ENCODE measurements around the gene SPOCK1. TPM values are rescaled to one million over a fixed set of nuclear protein-coding genes. Genes with fewer than 3 reads are reported as not detected.

The SPOCK1 gene
- total and polyA plus RNA-seq, 9 of the 15 experiments (the other 6 are each of a cell fraction or from before 2014, with no cell fraction given) = 0.01 to 0.35 (median 0.04) TPM; not detected in 6

DNA sequence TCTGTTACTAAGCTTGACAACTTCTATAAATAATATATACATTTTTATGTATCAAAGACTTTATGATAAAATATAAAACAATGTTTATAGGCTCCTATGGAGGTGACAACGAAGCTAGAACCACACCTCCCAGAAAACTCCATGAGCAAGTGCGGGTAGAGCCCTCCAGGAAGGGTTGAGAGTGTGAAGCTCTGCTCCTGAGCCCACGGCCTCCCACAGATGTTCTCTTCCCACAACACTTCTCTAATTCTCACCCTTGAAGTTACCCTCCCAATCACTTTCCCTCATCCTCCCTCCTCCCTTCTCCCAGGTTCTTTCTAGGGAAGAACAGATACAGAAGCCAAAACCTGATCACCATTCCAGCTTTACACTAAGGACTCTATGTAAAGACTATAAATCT is 427.6 kb downstream of the SPOCK1 start:
- 0% methylated on average over 3 of the region's 3 CpGs for WGBS (ENCODE audit: insufficient coverage, low coverage, missing lambda C conversion rate)
- peaks cover 0 to 10% of the 10 kb centered on the region in 2 experiments; a peak in 1 of 5 replicates for H3K27me3 ChIP-seq (ENCODE audit: control insufficient read depth in 2 of 2, insufficient read depth in 2 of 2, low read length in 2 of 2)
- H4K20me1 ChIP-seq (replicated peaks; ENCODE audit: control insufficient read depth, insufficient read depth, low read length) = no peaks in the 10 kb centered on the region
- H3K9ac ChIP-seq (ENCODE audit: insufficient read depth in 1 of 2, low read depth in 2 of 2, low read length in 2 of 2) = no peak overlapping the region
- H3K4me3 ChIP-seq = no peak overlapping the region
- TF ChIP-seq, protein P1, sequence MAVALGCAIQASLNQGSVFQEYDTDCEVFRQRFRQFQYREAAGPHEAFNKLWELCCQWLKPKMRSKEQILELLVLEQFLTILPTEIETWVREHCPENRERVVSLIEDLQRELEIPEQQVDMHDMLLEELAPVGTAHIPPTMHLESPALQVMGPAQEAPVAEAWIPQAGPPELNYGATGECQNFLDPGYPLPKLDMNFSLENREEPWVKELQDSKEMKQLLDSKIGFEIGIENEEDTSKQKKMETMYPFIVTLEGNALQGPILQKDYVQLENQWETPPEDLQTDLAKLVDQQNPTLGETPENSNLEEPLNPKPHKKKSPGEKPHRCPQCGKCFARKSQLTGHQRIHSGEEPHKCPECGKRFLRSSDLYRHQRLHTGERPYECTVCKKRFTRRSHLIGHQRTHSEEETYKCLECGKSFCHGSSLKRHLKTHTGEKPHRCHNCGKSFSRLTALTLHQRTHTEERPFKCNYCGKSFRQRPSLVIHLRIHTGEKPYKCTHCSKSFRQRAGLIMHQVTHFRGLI (CRISPR knock-in tag; IDR thresholded peaks at IDR 0.05) = no peak
- H3K9me1 ChIP-seq (ENCODE audit: control insufficient read depth, insufficient read depth, low read length) = no peaks in the 10 kb centered on the region
- H2AFZ ChIP-seq (ENCODE audit: low read depth, low read length) = no peak overlapping the region
- no peak overlapping the region for H3K4me2 ChIP-seq (ENCODE audit: insufficient read depth, low read length)
- in situ Hi-C loops (cut with MboI) (no loop called here), intact Hi-C loops (cut with micrococcal nuclease) (no loop called here)
- no peaks in the 10 kb centered on the region for H3K36me3 ChIP-seq (ENCODE audit: control insufficient read depth, insufficient read depth, low read length)
- DNase-seq (ENCODE audit: extremely low read depth in 1 of 4, low spot score in 3 of 4) (no peak), FAIRE-seq (no peak), ATAC-seq (no peak)
- H3K4me1 ChIP-seq (replicated peaks in 1 of 2; ENCODE audit: control insufficient read depth in 2 of 2, insufficient read depth in 2 of 2, low read length in 2 of 2) = no peaks in the 10 kb centered on the region; a peak in 1 of 5 replicates
- no peaks in the 10 kb centered on the region for H3K79me2 ChIP-seq (ENCODE audit: control insufficient read depth, insufficient read depth, low read length)
- POLR2A ChIA-PET = no interaction called here
- H3K27ac ChIP-seq (ENCODE audit: extremely low read depth, low read depth, low read length) = no peak overlapping the region
- no peaks in the 10 kb centered on the region for H3K9me3 ChIP-seq (replicated peaks; ENCODE audit: control insufficient read depth, insufficient read depth, low read depth, low read length)
- no TSS peak for BruUV-seq (replicated peaks)
- CTCF ChIA-PET (ENCODE audit: low intra/inter-chr PET ratio) = no interaction called here

DNA sequence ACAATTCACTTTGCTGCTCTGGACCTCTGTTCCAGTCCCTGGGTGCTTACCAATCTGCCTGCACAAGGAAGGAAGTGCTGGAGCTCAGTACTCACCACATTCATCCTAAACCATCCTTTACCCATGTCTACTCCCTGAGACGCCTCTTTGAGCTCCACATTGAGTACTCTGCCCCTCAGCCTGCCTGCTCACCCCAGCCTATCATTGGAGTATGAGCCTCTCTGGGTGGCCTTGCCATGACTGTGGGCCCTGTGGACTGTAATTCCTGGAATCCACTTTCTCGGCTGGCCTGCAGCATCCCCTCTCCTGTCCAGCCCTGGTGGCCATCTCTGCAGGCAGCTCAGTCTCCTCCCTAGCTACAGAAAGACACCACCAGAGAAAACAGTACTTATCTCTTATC is 428.6 kb downstream of the SPOCK1 start:
- in situ Hi-C loops (cut with MboI) (no loop called here), intact Hi-C loops (cut with micrococcal nuclease) (no loop called here)
- Histone ChIP-seq H4K20me1 (replicated peaks; ENCODE audit: control insufficient read depth, insufficient read depth, low read length) (no peaks in the 10 kb centered on the region), H3K9ac (ENCODE audit: insufficient read depth in 1 of 2, low read depth in 2 of 2, low read length in 2 of 2) (no peak overlapping the region), H3K4me2 (ENCODE audit: insufficient read depth, low read length) (no peak overlapping the region), H3K27me3 (ENCODE audit: control insufficient read depth in 2 of 2, insufficient read depth in 2 of 2, low read length in 2 of 2) (peaks cover 0 to 10% of the 10 kb centered on the region in 2 experiments; a peak in 1 of 5 replicates), H3K36me3 (ENCODE audit: control insufficient read depth, insufficient read depth, low read length) (no peaks in the 10 kb centered on the region), H3K4me1 (replicated peaks in 1 of 2; ENCODE audit: control insufficient read depth in 2 of 2, insufficient read depth in 2 of 2, low read length in 2 of 2) (no peaks in the 10 kb centered on the region), H3K9me3 (replicated peaks; ENCODE audit: control insufficient read depth, insufficient read depth, low read depth, low read length) (no peaks in the 10 kb centered on the region), H2AFZ (ENCODE audit: low read depth, low read length) (no peak overlapping the region), H3K9me1 (ENCODE audit: control insufficient read depth, insufficient read depth, low read length) (no peaks in the 10 kb centered on the region), H3K4me3 (no peak overlapping the region), H3K79me2 (ENCODE audit: control insufficient read depth, insufficient read depth, low read length) (no peaks in the 10 kb centered on the region), H3K27ac (ENCODE audit: extremely low read depth, low read depth, low read length) (no peak overlapping the region)
- ATAC-seq (no peak), FAIRE-seq (no peak), DNase-seq (ENCODE audit: extremely low read depth in 1 of 4, low spot score in 3 of 4) (no peak)
- ChIA-PET POLR2A (no interaction called here), CTCF (ENCODE audit: low intra/inter-chr PET ratio) (no interaction called here)
- TF ChIP-seq ESRRB (CRISPR knock-in tag; IDR thresholded peaks at IDR 0.05; ENCODE audit: borderline replicate concordance) (no peak), HMG20B (CRISPR knock-in tag; IDR thresholded peaks at IDR 0.05) (no peak), HIVEP1 (CRISPR knock-in tag; IDR thresholded peaks at IDR 0.05) (no peak), ZNF174 (CRISPR knock-in tag; IDR thresholded peaks at IDR 0.05) (no peak), ZNF764 (CRISPR knock-in tag; IDR thresholded peaks at IDR 0.05; ENCODE audit: low read depth) (no peak), NFYB (IDR thresholded peaks at IDR 0.05; ENCODE audit: extremely low read depth, insufficient read length) (no peak), BHLHE40 (IDR thresholded peaks at IDR 0.05; ENCODE audit: low read length) (no peak)
- 0% methylated on average over 2 of the region's 2 CpGs for WGBS (ENCODE audit: insufficient coverage, low coverage, missing lambda C conversion rate)
- no TSS peak for BruUV-seq (replicated peaks)
